Measurements from ENCODE around the gene TNNT2. TPM values are rescaled to one million over a fixed set of nuclear protein-coding genes. Genes with fewer than 3 reads are reported as not detected.
A peak's percentile ranks its signal among the peaks of the same experiment; 100 is the strongest.

TNNT2 gene
- total and polyA plus RNA-seq, 7 donors = 0.52 to 26.6 (median 5.7) TPM

DNA sequence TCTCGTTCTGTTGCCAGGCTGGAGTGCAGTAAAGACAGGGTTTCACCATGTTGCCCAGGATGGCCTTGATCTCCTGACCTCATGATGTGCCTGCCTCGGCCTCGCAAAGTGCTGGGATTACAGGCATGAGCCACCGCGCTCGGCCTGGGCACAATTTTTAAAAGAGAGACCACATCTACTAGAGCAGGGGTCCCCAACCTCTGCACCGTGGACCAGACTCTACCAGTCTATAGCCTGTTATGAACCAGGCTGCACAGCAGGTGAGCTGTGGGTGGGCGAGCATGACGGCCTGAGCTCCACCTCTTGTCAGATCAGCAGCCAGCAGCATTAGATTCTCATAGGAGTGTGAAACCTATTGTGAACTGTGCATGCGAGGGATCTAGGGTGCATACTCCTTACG lies 20.8 kb downstream of the TNNT2 start:
- Histone ChIP-seq H3K9me3 (no peaks in the 10 kb centered on the region), H3K36me3 (ENCODE audit: insufficient read depth in 1 of 2, low read depth in 1 of 2) (no peaks in the 10 kb centered on the region), H3K27me3 (ENCODE audit: insufficient read depth in 3 of 3, low read length in 2 of 3) (no peaks in the 10 kb centered on the region), H3K27ac (no peak overlapping the region), H3K4me1 (no peaks in the 10 kb centered on the region), H3K4me3 (no peak overlapping the region)
- TF ChIP-seq CTCF (IDR thresholded peaks at IDR 0.05) = no peak
- DNase-seq = peak in 1 of 2 donors; percentile 10
- 91 to 97% (median 96%) methylated on average over 11 of the region's 11 CpGs for WGBS, 3 donors
- no peak for ATAC-seq
- intact Hi-C loops (cut with DNase I) = no loop called here

DNA sequence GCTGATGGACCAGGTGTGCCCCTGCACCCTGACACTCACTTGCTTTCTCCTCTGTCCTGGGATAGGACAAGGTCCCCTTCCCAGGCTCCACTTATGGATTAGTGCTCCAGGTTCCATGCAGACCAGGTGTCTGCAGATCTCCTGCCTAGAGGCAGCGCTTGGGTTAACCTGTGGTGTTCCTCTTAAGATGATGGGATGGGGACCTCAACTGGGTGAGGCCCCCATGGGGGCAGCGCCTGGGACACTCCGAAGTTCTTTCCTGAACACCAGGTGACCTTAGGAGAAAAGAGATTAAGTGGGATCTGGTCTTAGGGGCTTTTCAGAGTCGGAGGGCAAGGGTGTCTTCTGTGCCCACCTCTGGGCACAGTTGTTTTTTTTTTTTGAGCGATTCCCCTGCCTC lies 21.2 kb downstream of the TNNT2 start:
- intact Hi-C loops (cut with DNase I) = no loop called here
- no peak for TF ChIP-seq CTCF (IDR thresholded peaks at IDR 0.05)
- H3K27ac ChIP-seq = no peak overlapping the region
- no peaks in the 10 kb centered on the region for H3K36me3 ChIP-seq (ENCODE audit: insufficient read depth in 1 of 2, low read depth in 1 of 2)
- ATAC-seq (no peak), DNase-seq (peak in 1 of 2 donors; percentile 26)
- WGBS, 3 donors = 94 to 99% (median 95%) methylated on average over 5 of the region's 5 CpGs
- no peaks in the 10 kb centered on the region for H3K27me3 ChIP-seq (ENCODE audit: insufficient read depth in 3 of 3, low read length in 2 of 3)
- no peak overlapping the region for H3K4me3 ChIP-seq
- H3K4me1 ChIP-seq = no peaks in the 10 kb centered on the region
- H3K9me3 ChIP-seq = no peaks in the 10 kb centered on the region

GRCh38 chr1:201355471-201355870 lies 22.0 kb downstream of the TNNT2 start:
- DNase-seq = peak in 1 of 2 donors; percentile 2
- no peak for TF ChIP-seq CTCF (IDR thresholded peaks at IDR 0.05)
- ATAC-seq = no peak
- intact Hi-C loops (cut with DNase I) = no loop called here
- 87 to 91% (median 90%) methylated on average over 7 of the region's 7 CpGs for WGBS, 3 donors
- H3K4me3 ChIP-seq = no peak overlapping the region
- H3K27me3 ChIP-seq (ENCODE audit: insufficient read depth in 3 of 3, low read length in 2 of 3) = no peaks in the 10 kb centered on the region
- H3K9me3 ChIP-seq = no peaks in the 10 kb centered on the region
- H3K36me3 ChIP-seq (ENCODE audit: insufficient read depth in 1 of 2, low read depth in 1 of 2) = no peaks in the 10 kb centered on the region
- H3K4me1 ChIP-seq = no peaks in the 10 kb centered on the region
- H3K27ac ChIP-seq = no peak overlapping the region

- 52 to 69% (median 58%) methylated on average over 4 of the region's 4 CpGs for WGBS, 3 donors
- H3K27me3 ChIP-seq (ENCODE audit: insufficient read depth in 3 of 3, low read length in 2 of 3) = no peaks in the 10 kb centered on the region
- ATAC-seq = no peak
Measured at GRCh38 chr1:201354901-201355295, 22.6 kb downstream of the TNNT2 start.

More at GRCh38 chr1:201354901-201355295, 22.6 kb downstream of the TNNT2 start:
- DNase-seq = peak in 1 of 2 donors; percentile 14
- no peaks in the 10 kb centered on the region for H3K4me1 ChIP-seq
- no peak overlapping the region for H3K4me3 ChIP-seq
- no peak overlapping the region for H3K27ac ChIP-seq
- no peaks in the 10 kb centered on the region for H3K36me3 ChIP-seq (ENCODE audit: insufficient read depth in 1 of 2, low read depth in 1 of 2)
- intact Hi-C loops (cut with DNase I) = no loop called here
- TF ChIP-seq CTCF (IDR thresholded peaks at IDR 0.05) = no peak
- no peaks in the 10 kb centered on the region for H3K9me3 ChIP-seq
